Fibroblast of lung (primary cell): Measurements from ENCODE around the gene ZNF669. TPM values are rescaled to one million over a fixed set of nuclear protein-coding genes. Genes with fewer than 3 reads are reported as not detected.
"Not testable (repeated sequence)": the region's sequence is repeated elsewhere in the genome, so short reads cannot be mapped to it uniquely, and the experiment has no call there.

Experiments
- DNase-seq, 2 donors: peaks; one replicate each; pipeline versions ENCODE4 v3.0.0 to v3.0.0-alpha.2; 2010; ENCODE audit warnings: low read depth in 2 of 2
- H2AFZ ChIP-seq: 2 replicates; pipeline ENCODE4 v1.5.1; 2012; ENCODE audit warnings: low read length, control low read depth, inconsistent platforms
- H3K27ac ChIP-seq: 2 replicates; pipeline ENCODE4 v1.5.1; 2011; ENCODE audit warnings: low read length, control low read depth; ENCODE audit not compliant: insufficient read depth
- H3K27me3 ChIP-seq: 2 replicates; pipeline ENCODE4 v1.5.1; 2011; ENCODE audit warnings: mild to moderate bottlenecking, low read length; ENCODE audit not compliant: control insufficient read depth, insufficient read depth
- H3K36me3 ChIP-seq: 2 replicates; pipeline ENCODE4 v1.5.1; 2011; ENCODE audit warnings: low read length; ENCODE audit not compliant: control insufficient read depth, insufficient read depth
- H3K4me1 ChIP-seq: 2 replicates; pipeline ENCODE4 v1.5.1; 2011; ENCODE audit warnings: low read length; ENCODE audit not compliant: control insufficient read depth, insufficient read depth; ENCODE audit errors: extremely low read depth
- H3K4me2 ChIP-seq: 2 replicates; pipeline ENCODE4 v1.5.1; 2011; ENCODE audit warnings: low read length, control low read depth; ENCODE audit not compliant: insufficient read depth; ENCODE audit errors: extremely low read depth
- H3K4me3 ChIP-seq, 4 experiments: fragments of 200-600 bp in 1 of 4; sonication (generic) in 1 of 4; replicated peaks in 1 of 4; 2 replicates each; pipeline ENCODE4 v1.5.1; 2011 to 2016; ENCODE audit warnings: low read length in 4 of 4, low read depth in 3 of 4, mild to moderate bottlenecking in 3 of 4, control low read depth in 2 of 4, inconsistent platforms in 1 of 4, mixed read lengths in 1 of 4; ENCODE audit not compliant: insufficient read depth in 1 of 4; ENCODE audit errors: control extremely low read depth in 1 of 4
- H3K79me2 ChIP-seq: 2 replicates; pipeline ENCODE4 v1.5.1; 2012; ENCODE audit warnings: mild to moderate bottlenecking, low read length, inconsistent platforms; ENCODE audit not compliant: control insufficient read depth, insufficient read depth
- H3K9ac ChIP-seq: 2 replicates; pipeline ENCODE4 v1.5.1; 2011; ENCODE audit warnings: mild to moderate bottlenecking, low read length, control low read depth; ENCODE audit not compliant: insufficient read depth
- H3K9me3 ChIP-seq: 2 replicates; pipeline ENCODE4 v1.5.1; 2012; ENCODE audit warnings: low read depth, low read length; ENCODE audit not compliant: control insufficient read depth, insufficient read depth
- H4K20me1 ChIP-seq: 2 replicates; pipeline ENCODE4 v1.5.1; 2011; ENCODE audit warnings: low read length; ENCODE audit not compliant: control insufficient read depth, insufficient read depth; ENCODE audit errors: extremely low read depth
- EZH2 ChIP-seq: IDR thresholded peaks from 2 replicates; pipeline ENCODE4 v1.5.1; 2012; ENCODE audit warnings: low read length, control low read depth, mild to moderate bottlenecking; ENCODE audit errors: missing control alignments
- polyA plus RNA-seq, 2 donors: library from polyadenylated mRNA; depleted of rRNA in 1 of 2; stranded (reverse) in 1 of 2; unstranded in 1 of 2; fragments of >200 nt; gene quantifications; 2 replicates each; pipeline ENCODE4 v1.2.1, GENCODE V29; 2011 to 2012; ENCODE audit warnings: missing spikeins in 1 of 2
- total RNA-seq: library from RNA; depleted of rRNA; stranded (reverse); fragments of >200 nt; gene quantifications from 2 replicates; pipeline ENCODE4 v1.2.1, GENCODE V29; 2014

Gene ZNF669
- total and polyA plus RNA-seq, 2 donors (not counting 1 experiment from before 2014, with no cell fraction given) = 7.0 to 10.2 TPM

- Histone ChIP-seq H3K27ac (no peak overlapping the region), H3K4me1 (no peaks in the 10 kb centered on the region), H3K9ac (no peak overlapping the region), H4K20me1 (no peaks in the 10 kb centered on the region), H3K36me3 (no peaks in the 10 kb centered on the region), H3K4me2 (no peak overlapping the region), H3K27me3 (no peaks in the 10 kb centered on the region), H3K9me3 (no peaks in the 10 kb centered on the region), H2AFZ (no peak overlapping the region), H3K4me3 (no peak overlapping the region), H3K79me2 (no peaks in the 10 kb centered on the region)
- DNase-seq = no peak
- TF ChIP-seq EZH2 = no peak
These were observed 27.1 kb upstream of the ZNF669 start for GRCh38 chr1:247131236-247131635.

GRCh38 chr1:247127519-247128282, 23.5 kb upstream of the ZNF669 start:
- Histone ChIP-seq H3K4me3 (peak overlapping the region in 2 of 4 experiments; percentile 27 to 49), H3K4me2 (peak overlapping the region; percentile 54)
- not testable (repeated sequence) for H3K4me1 ChIP-seq, H3K27ac ChIP-seq, H3K79me2 ChIP-seq, H3K9me3 ChIP-seq, H2AFZ ChIP-seq, H3K36me3 ChIP-seq, H3K9ac ChIP-seq, H4K20me1 ChIP-seq, DNase-seq, H3K27me3 ChIP-seq

GRCh38 chr1:247126601-247127000, 22.4 kb upstream of the ZNF669 start:
- H3K9ac ChIP-seq, H3K4me2 ChIP-seq, H4K20me1 ChIP-seq, H3K4me1 ChIP-seq, H2AFZ ChIP-seq, DNase-seq, H3K27ac ChIP-seq, H3K79me2 ChIP-seq, H3K4me3 ChIP-seq, H3K36me3 ChIP-seq, H3K27me3 ChIP-seq, H3K9me3 ChIP-seq: not testable (repeated sequence)

GRCh38 chr1:247126166-247126565, 22.0 kb upstream of the ZNF669 start:
- H3K36me3 ChIP-seq, H4K20me1 ChIP-seq, DNase-seq, H3K27ac ChIP-seq, H3K79me2 ChIP-seq, H3K4me1 ChIP-seq, H2AFZ ChIP-seq, H3K9me3 ChIP-seq, H3K9ac ChIP-seq, H3K4me2 ChIP-seq, H3K4me3 ChIP-seq, H3K27me3 ChIP-seq: not testable (repeated sequence)
